NCI-H2171 (cell line): ENCODE results near the gene MYH7.

Experiments
- DNase-seq: peaks from one replicate; lab custom pipeline; 2025; lab: John Stamatoyannopoulos, UW

MYH7 gene

DNA sequence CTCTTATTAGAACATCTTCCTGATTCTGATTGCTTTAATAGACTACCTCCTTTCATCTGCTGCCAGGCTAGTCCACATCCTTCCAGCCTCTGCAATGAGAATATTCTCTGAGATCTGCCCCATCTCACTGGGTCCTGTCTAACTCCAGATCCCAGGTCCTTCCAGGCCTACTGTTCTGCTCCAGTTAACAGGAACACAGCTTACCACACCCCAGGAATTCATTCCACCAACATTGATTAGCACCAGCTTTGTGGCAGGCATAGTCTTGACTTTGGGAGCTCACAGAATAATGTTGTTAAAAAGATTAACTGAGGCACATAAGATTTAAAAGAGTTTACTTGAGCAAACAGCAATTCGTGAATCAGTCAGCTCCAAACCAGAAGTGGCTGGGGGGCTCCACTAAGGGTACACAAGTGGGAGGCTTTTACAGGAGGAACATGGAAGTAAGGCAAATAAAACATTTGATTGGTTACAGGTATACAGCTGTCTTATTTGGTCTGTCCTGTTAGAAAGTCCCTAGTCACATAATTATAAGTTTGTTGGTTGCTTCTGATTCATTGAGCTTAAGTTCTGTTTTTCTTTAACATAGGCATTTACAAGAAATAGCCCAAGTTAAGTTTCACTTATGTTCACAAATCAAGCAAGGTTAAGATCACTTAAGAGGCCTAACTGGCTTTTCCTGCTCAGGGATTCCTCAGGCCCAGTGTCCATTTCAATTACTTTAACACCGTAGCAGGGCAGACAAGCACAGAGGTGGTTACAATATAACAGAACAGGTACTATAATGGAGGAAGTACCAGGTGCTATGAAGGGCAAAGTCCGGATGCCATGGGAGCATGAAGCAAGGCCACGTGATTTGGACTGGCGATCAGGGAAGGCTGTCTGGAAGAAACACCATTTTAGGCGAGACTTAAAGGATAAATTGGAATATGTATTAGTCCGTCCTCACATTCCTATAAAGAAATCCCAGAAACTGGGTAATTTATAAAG lies 12.2 kb upstream of the MYH7 start:
- no peak for DNase-seq

DNA sequence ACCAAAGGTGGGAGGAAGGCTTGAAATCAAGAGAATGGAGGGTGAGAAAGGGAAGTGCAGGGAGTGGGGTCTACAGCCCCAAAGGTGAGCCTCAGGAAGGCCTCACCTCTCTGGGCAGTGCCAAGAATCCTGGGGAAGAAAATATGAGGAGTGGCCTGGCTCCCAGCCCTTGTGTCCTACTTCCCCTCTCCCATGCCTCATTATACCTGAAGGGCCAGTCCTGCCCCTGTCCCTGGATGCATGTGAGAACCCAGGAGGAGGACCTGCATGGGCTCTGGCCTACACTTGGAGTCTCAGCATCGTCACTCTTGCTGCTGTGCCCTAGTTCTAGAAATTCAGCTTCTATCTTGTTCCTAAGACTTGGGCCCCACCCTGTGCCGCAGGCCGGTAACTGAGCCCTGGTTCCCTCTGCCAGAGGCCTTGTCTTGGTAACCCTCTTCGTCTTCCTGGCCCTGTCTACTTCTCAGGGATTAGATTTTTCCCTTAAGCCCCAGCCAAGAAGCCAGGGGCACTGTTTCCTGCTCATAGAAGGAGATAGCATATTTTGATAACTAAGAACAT lies 10.9 kb upstream of the MYH7 start:
- no peak for DNase-seq

DNA sequence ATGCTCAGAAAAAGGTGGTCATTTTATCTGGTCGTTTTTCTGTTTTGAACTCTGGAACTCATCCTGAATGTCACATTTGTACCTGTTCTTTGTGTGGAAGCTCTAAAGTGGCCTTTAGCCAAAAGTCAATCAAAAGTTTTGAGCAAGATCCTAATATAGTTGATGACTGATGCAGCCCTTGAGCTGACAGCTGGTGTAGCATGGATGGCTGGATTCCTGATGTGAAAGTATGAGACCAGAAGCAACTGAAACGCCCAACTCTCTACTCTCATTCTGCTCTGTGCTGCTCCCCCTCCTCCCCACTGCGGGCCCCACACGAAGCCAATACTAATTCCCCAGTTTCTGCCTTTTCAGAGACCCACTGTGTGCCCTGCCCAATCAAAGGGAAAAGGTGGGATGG lies 10.3 kb upstream of the MYH7 start:
- peak; percentile 25 for DNase-seq

DNA sequence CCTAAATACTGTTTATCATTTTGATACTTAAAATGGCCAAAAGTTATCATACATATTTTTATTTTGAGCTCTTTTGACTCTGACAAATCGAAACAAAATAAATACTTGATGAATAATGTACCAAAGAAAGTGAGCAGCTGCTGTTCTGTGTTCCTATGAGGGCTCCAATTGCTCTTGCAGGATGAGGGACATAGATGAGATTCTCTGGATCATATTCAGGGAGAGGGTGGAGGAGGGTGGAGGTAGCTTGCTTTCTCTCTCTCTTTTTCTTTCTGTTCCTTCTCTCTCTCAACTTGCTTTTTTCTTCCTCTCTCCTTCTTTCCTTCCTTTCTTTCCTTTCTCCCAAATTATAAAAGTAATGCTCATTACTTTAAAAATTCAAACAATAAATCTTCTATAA lies 8.9 kb upstream of the MYH7 start:
- no peak for DNase-seq

DNA sequence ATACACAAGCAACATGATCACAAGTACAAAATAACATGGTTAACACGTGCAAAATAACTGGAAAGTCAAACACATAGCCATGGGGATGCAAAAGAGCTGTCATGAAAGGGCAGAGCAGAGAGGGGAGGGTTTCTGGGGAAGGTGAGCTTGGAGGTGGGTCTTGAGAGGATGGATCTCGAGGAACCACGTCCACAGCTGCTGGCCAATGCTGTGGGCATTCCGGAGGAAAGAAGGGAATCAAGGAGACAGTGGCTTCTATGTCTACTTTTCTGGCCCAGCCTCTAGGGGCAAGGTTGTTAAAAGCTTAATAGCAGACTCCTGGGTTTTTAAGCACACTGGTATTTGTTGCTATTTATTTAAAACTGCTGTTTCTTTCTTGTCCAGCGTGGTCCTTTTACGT lies 8.4 kb upstream of the MYH7 start:
- DNase-seq = no peak

DNA sequence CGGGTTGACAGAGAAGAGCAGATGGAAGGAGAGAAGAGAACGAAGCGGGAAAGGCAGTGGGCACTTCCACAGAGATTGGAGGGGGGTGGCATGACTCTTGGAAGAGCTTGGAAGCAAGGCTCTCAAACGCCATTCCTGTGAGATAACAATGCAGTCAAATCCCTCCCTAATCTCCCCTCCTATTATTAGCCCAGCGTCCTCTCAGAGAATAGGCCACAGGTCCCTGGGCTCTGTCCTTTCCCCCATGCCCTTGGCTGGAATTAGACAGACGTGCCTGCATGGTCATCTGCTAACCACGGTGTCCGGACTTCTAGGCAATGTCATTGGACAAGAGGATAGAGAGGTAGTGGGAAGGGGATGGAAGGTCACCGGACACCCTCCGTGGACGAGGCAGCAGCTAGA lies 8.0 kb upstream of the MYH7 start:
- no peak for DNase-seq

DNA sequence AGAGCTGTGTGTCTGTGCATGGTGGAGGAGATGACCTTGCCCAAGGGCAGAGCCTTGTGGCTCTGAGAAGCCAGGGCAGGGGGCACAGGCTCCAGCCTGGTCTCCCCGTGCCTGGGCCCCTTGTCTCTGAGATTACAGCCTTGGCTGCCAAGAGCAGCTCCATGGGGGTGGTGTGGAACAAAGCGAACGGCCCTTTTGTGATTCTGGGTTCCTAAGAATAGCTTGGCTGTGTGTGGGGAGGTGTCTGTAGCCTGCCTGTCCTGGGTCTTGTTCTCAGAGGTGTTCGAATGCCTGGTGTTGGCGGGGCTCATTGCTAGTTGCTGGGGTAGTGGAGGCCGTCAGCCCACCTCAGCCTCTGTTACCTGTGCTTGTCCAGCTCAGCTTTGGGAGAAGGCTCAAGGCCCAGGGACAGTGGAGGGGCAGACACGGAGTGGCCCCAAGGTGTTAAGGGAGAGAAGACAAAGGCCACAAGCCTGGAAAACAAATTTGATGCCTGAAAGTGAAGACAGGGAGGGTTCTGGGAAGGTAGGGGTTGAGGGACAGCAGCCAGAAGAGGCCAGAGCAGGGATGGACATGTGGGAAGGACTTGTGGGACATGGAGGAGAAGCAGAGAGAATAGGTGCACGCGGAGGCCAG lies 7.4 kb upstream of the MYH7 start:
- DNase-seq = no peak

DNA sequence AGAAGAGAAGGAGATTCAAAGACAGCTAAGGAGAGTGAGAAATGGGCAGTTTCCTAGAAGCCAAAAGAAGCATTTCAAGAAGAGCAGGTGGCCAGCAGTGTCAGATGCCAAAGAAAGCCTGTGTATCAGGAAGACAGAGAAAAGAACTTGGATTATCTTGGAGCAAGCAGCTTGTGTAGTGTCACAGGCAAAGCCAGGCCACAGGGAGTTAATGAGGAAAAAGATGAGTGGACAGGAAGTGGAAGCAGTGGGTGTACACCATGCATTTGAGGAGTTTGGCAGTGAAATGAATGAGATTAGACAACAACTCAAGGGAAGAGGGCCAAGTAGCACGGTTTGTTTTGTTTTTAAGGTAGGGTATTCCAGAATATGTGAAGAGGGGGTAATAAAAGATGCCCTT lies 5.6 kb upstream of the MYH7 start:
- DNase-seq = no peak

DNA sequence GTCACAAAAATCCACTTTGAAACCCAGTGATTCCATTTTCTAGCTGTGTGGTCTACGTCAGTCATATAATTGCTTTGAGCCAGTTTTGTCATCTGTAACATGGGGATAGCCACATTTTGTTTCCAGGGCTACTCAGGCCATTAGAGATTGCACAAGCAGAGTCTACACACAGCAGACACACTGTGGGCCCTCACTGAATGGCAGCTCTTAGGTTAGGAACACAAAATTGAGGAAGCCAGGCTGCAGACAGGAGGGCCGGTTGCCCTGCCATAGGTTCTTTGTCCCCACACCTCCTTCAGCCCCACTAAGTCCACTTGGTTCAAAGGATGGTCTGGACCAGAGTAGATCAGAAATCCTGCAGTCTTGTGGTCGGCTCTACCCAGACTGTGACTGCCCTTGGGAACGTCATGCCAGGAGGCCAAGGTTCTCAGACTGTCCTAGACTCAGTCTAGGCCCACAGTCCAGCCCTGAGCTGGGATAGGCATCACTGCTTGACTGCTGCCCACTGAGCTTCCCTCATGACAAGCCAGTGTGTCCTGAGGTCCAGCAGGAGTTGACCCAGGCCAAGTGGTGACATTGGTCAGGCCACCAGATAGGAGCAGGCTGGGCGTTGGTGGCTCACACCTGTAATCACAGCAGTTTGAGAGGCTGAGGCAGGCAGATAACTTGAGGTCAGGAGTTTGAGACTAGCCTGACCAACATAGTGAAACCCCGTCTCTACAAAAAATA lies 3.8 kb upstream of the MYH7 start:
- DNase-seq = no peak

DNA sequence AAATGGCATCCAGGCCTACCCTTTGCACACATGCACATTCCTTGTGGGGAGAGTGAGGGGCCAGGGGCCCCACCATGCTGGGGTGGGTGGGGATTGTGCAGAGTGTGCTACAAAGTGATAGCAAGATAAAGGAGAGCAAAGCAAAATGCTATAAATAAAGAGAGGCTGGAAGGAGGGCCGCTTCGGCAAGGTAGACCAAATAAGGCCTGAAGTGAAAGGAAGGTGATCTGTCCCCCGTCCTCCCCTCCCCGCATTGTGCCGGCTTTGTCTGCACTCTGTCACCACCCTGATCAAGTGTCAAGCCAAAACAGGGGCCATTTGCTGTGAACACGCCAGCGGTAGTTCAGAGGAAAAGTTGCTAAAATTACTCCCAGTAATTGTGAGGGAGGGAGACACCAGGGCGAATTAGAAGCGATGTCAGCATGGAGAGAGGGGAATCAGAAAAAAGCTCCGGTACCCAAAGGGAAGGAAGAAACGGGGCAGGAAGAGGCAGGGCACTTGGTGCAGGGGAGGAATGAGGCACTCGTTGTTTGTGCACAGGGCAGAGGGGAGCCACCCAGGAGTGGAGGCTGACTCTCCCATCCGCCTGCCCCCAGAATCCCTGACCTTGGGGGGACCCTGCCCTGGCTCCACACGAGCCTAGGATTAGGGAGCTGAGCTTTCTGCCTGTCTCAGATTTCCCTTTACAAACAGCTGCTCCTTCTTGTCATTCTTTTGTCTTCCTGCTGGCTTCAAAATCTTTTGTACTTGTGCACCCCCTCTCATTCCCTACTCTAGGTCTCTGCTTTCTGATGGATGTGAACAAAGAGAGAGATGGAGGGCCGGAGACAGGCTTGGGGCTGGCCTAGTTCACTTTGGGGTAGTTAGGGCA lies 2.9 kb upstream of the MYH7 start:
- no peak for DNase-seq

DNA sequence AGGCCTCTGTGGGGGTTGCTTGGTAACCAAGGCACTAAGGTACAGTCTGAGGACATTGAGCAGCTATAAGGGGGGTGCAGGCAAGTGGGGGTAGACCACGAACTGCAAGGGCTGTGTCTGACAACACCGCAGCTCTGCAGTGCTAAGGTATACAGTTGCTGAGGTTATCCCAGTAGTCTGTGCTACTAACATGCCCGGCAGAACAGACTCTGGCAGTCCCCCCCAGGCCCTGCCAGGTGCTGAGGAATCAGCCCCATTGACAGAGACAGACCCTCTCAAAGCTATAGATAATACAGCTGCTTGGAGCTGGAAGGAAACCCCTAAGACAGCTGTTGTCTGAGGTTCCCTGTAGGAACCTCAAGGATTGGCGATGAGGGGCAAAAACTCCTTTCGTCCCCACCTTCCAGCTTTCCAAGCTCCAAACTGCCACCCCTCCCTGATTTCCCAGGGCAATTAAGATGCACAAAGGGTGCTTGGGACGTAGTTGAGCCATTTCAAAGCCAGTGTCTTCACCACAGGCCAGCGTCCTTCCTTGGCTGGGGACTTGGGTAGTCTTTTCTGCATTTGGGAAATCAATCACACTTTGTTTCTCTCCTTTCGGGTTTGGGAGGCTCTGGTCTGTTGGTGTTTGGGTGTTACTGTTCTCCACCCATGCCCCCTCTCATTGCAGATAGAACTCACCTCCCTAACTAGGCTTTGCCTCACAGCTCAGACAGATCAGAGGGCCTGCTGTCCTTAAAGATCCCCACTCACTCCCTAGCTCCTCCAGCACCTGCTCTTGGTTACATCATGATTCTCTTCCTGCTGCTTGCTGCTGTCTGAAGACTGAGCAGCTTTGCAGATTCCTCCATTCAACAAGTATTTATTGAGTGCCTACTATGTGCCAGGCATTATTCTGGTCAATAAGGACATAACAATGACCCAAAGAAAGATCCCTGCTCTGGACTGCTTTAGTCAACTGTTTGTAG lies 2.0 kb upstream of the MYH7 start:
- DNase-seq = no peak

DNA sequence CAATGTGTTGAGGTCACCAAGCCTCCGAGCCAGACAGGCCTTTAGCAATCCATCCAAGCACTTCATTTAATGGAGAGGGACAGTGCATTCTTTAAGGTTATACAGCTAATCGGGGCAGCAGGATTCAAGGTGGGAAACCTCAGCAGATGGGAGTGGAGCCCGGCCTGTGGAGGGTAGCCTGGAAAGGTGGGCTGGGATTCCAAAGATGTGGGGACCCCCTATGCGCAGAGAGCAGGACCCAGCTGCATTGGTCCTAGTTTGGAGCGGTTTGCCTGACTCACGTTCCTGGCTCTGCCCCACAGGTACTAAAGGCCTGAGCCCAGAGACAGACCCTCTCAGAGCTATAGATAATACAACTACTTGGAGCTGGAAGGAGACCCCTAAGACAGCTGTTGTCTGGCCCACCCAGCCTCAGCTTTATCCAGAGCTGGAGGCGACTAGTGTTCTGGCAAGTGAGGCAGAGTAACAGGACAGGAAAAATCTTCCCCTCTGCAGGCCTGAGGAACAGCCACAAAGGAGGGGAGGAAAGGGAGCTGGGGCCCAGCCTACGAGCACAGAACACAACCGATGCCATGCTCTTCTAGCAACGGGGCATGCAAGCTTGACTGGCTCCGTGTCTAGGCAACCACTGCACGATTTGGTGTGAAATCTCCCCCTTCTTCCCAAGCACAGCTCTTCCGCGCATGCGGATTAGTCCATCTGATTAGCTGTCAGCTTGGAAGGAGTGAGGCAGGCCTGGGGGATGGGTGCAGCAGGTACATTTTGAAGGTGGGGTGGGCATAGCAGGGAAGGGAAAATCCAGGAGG lies 1.1 kb upstream of the MYH7 start:
- no peak for DNase-seq

DNA sequence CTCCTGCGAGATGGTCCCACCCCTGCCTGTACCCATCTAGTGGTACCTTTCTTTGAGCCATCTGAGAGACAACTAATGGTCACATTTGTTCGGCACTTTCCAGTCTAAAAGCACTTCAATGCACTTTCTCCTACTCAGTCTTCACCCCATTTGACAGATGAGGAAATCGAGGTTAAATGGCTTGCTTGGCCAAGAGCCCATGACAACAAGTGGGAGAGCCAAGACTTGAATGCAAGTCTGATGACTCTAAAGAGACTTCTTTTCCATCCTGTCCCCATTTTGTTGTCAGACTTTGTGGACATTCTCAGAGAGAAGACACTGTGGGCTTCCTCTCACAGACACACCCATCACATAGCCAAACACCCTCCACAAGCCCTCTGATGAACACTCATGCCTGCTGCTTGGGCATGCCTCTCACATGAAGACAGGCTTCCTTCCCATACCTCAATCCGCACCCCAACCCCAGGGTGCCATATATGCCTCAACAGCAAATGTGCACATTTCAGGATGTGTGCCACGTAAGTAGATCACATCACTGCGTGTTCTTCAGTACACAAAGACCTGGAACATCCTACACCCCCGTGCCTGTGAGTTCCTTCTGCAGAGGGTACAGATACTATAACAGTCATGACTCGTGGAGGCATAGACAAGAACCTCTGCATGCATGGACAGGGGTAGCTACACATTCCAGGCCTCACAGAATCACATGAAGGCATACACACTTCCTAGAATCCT lies 805 bp downstream of the MYH7 start:
- no peak for DNase-seq

DNA sequence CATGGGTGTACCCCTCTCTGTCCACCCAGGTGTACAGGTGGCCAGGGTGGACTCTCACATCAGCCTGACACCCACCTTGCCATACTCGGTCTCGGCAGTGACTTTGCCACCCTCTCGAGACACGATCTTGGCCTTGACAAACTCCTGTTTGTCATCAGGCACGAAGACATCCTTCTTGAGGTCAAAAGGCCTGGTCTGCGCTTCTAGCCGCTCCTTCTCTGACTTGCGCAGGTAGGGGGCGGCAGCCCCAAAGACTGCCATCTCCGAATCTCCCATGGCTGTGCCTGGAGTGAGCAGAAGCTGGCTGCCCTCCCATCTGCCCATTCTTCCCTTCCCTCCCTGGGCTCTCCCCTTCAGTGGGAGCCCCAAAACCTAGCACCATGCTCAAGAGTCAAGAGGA lies 2.0 kb downstream of the MYH7 start:
- no peak for DNase-seq

DNA sequence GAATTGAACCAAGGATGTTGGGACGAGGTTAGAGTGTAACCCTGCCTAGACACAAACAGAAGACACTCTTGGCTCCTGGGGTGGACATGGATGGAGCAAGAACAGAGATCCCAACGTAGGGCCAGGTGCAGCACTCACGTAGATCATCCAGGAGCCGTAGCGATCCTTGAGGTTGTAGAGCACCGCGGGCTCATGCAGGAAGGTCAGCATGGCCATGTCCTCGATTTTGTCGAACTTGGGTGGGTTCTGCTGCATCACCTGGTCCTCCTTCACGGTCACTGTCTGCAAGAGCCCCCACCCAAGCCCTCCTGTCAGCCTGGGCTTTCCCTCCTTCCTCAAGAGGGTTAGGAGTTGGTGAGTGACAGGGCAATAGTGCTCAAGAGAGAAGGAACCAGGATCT lies 2.5 kb downstream of the MYH7 start:
- DNase-seq = no peak

DNA sequence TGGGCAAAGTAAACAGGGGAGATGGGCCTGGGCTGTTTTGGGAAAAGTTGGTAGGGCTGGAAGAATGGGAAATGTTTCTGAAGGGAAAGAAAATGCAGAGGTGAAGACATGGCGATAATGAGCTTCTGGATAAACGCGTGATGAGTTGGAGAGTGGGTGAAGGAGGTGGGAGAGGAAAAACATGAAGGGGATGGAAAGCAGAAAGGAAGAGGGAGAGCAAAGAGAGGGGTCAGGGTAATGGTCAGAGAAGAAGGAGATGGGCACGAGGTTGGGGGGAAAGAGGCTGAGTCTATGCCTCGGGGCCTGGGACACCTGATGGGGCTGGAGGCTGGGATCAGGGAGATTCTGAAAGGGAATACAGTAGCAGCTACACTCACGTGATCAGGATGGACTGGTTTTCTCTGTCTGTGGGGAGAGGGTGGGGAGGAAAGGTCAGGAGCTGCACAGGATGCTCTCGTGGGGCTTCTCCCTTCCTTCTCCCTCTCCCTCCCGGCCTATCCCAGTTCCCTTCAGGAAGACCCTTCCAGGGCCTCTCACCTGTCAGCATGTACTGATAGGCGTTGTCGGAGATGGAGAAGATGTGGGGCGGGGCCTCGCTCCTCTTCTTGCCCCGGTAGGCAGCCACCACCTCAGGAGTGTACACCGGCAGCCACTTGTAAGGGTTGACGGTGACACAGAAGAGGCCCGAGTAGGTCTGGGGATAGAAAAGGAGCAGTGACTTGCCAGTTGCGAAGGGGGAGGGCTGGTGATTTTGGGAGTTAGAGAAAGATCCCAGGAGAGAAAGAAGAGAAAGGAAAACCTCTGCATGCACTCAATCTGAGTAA lies 3.1 kb downstream of the MYH7 start:
- DNase-seq = no peak

DNA sequence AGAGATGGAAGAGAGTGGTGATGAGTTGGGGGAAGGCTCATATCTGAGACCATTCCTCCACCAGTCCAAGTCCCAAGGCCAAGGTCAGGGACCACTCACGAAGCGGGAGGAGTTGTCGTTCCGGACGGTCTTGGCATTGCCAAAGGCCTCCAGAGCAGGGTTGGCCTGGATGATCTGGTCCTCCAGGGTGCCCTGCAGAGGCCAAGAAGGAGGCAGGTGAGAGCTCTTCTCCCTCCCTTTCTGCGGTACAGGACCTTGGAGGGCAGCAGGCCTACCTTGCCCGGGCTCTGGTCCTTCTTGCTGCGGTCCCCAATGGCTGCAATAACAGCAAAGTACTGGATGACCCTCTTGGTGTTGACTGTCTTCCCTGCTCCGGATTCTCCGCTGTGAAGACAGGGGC lies 4.0 kb downstream of the MYH7 start:
- no peak for DNase-seq

DNA sequence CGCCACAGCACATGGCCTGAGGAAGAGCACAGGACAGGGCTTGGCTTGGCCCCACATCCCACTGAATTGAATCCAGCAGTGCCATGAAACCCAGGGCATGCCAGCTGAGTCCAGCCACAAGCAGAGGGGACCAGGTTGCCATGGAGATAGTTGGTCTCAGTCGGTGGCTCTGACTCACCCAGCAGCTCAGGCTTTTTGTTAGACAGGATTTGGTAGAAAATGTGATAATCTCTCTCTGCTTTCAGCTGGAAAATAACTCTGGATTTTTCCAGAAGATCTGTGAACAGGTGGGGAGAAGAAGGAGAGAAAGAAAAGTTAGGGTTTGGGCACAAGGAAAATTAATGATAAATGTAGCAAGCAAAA lies 4.8 kb downstream of the MYH7 start:
- no peak for DNase-seq
